HG03378 (cell line): ENCODE results near the gene NFATC2.

Experiments used
- ATAC-seq: cut with Tn5 transposase; IDR thresholded peaks from one replicate; pipeline ENCODE4 v1.9.1; 2021; ENCODE audit warnings: mild to moderate bottlenecking, moderate library complexity; ENCODE audit not compliant: unreplicated experiment

NFATC2 gene

GRCh38 chr20:51497542-51498467, 44.7 kb downstream of the NFATC2 start:
- ATAC-seq: no peak

- no peak for ATAC-seq
These were observed 45.6 kb downstream of the NFATC2 start for GRCh38 chr20:51496964-51497363.

- no peak for ATAC-seq
These were observed 46.5 kb downstream of the NFATC2 start for GRCh38 chr20:51495921-51496545.

- no peak for ATAC-seq
These were observed 47.2 kb downstream of the NFATC2 start for GRCh38 chr20:51495291-51495690.

- no peak for ATAC-seq
These were observed 48.0 kb downstream of the NFATC2 start for GRCh38 chr20:51494241-51495110.

- no peak for ATAC-seq
These were observed 49.1 kb downstream of the NFATC2 start for GRCh38 chr20:51493346-51493791.

GRCh38 chr20:51492167-51493092, 50.1 kb downstream of the NFATC2 start:
- no peak for ATAC-seq

GRCh38 chr20:51491393-51491792, 51.1 kb downstream of the NFATC2 start:
- ATAC-seq: no peak

GRCh38 chr20:51490635-51491034, 51.9 kb downstream of the NFATC2 start:
- ATAC-seq: no peak

- no peak for ATAC-seq
These were observed 52.9 kb downstream of the NFATC2 start for GRCh38 chr20:51489611-51490010.

GRCh38 chr20:51488331-51488730, 54.2 kb downstream of the NFATC2 start:
- ATAC-seq: no peak

GRCh38 chr20:51487565-51488268, 54.8 kb downstream of the NFATC2 start:
- ATAC-seq: no peak

GRCh38 chr20:51487076-51487475, 55.4 kb downstream of the NFATC2 start:
- ATAC-seq: no peak

GRCh38 chr20:51486197-51487005, 56.1 kb downstream of the NFATC2 start:
- no peak for ATAC-seq

GRCh38 chr20:51484831-51485230, 57.7 kb downstream of the NFATC2 start:
- ATAC-seq: no peak

GRCh38 chr20:51484141-51484815, 58.2 kb downstream of the NFATC2 start:
- no peak for ATAC-seq

GRCh38 chr20:51482836-51483473, 59.6 kb downstream of the NFATC2 start:
- ATAC-seq: no peak
